GM18861 (cell line): Measurements from ENCODE around the gene FDXACB1.
"Not testable (repeated sequence)": the region's sequence is repeated elsewhere in the genome, so short reads cannot be mapped to it uniquely, and the experiment has no call there.

Source experiments
- ATAC-seq: cut with Tn5 transposase; IDR thresholded peaks from one replicate; pipeline ENCODE4 v1.9.1; 2021; ENCODE audit not compliant: unreplicated experiment

Gene FDXACB1

GRCh38 chr11:111910676-111911562, 32.0 kb upstream of the FDXACB1 start:
- ATAC-seq, result no peak

GRCh38 chr11:111909378-111909777, 30.4 kb upstream of the FDXACB1 start:
- ATAC-seq, result no peak

- no peak for ATAC-seq
Observed at GRCh38 chr11:111908639-111909305, 29.8 kb upstream of the FDXACB1 start.

GRCh38 chr11:111906680-111907079, 27.7 kb upstream of the FDXACB1 start:
- no peak for ATAC-seq

- no peak for ATAC-seq
Observed at GRCh38 chr11:111905411-111905810, 26.4 kb upstream of the FDXACB1 start.

- ATAC-seq, result no peak
Observed at GRCh38 chr11:111886844-111887243, 7.9 kb upstream of the FDXACB1 start.

GRCh38 chr11:111886032-111886431, 7.1 kb upstream of the FDXACB1 start:
- ATAC-seq, result no peak

GRCh38 chr11:111885053-111885452, 6.1 kb upstream of the FDXACB1 start:
- not testable (repeated sequence) for ATAC-seq

- no peak for ATAC-seq
Observed at GRCh38 chr11:111882202-111882601, 3.2 kb upstream of the FDXACB1 start.

- ATAC-seq, result no peak
Observed at GRCh38 chr11:111879637-111879960, 634 bp upstream of the FDXACB1 start.

GRCh38 chr11:111878385-111878848, 548 bp downstream of the FDXACB1 start:
- peak; percentile 6 for ATAC-seq

GRCh38 chr11:111871693-111872161, 7.2 kb downstream of the FDXACB1 start:
- ATAC-seq, result no peak

- peak; percentile 71 for ATAC-seq
Observed at GRCh38 chr11:111870886-111871692, 7.9 kb downstream of the FDXACB1 start, which contains the start of gene ALG9. Gene ALG9 (minus strand): TSS chr11:111871581. CDS start chr11:111871482, 99 bp downstream.

GRCh38 chr11:111870522-111870885, 8.5 kb downstream of the FDXACB1 start:
- ATAC-seq, result peak; percentile 13

GRCh38 chr11:111870113-111870512, 8.9 kb downstream of the FDXACB1 start:
- no peak for ATAC-seq

GRCh38 chr11:111860257-111860656, 18.7 kb downstream of the FDXACB1 start:
- ATAC-seq, result no peak

- ATAC-seq, result no peak
Observed at GRCh38 chr11:111855506-111855905, 23.5 kb downstream of the FDXACB1 start.

GRCh38 chr11:111852103-111852502, 26.9 kb downstream of the FDXACB1 start:
- no peak for ATAC-seq

GRCh38 chr11:111851636-111852035, 27.3 kb downstream of the FDXACB1 start:
- no peak for ATAC-seq

GRCh38 chr11:111851067-111851466, 27.9 kb downstream of the FDXACB1 start:
- no peak for ATAC-seq

GRCh38 chr11:111849631-111850030, 29.3 kb downstream of the FDXACB1 start:
- no peak for ATAC-seq
